A549 treated with CpdA at 1 μM for 4 hours (cell line): ENCODE results near the gene HCN4. TPM values are rescaled to one million over a fixed set of nuclear protein-coding genes. Genes with fewer than 3 reads are reported as not detected.

Experiments
- total RNA-seq: library from RNA; stranded (reverse); fragments of 200-300 nt; extraction: Qiagen RNA extraction; gene quantifications from 5 replicates; pipeline ENCODE4 v1.2.3, GENCODE V29; 2022; ENCODE audit warnings: low read depth

HCN4 gene
- total RNA-seq: 0.15 to 0.38 TPM (median 0.30 TPM) in 5 replicates

GRCh38 chr15:73368301-73369136 is at the start of gene HCN4:
Gene HCN4 (minus strand): TSS chr15:73368958. CDS start chr15:73368270, 688 bp downstream.

Other genes starting within 250 kb of the HCN4 start
- not detected in 5 replicates for gene REC114, start 74.2 kb upstream of the HCN4 start, total RNA-seq